ENCODE measurements around the gene SLC29A3.

GRCh38 chr10:71307469-71308085, 11.5 kb upstream of the SLC29A3 start:
- TF ChIP-seq, protein P1, sequence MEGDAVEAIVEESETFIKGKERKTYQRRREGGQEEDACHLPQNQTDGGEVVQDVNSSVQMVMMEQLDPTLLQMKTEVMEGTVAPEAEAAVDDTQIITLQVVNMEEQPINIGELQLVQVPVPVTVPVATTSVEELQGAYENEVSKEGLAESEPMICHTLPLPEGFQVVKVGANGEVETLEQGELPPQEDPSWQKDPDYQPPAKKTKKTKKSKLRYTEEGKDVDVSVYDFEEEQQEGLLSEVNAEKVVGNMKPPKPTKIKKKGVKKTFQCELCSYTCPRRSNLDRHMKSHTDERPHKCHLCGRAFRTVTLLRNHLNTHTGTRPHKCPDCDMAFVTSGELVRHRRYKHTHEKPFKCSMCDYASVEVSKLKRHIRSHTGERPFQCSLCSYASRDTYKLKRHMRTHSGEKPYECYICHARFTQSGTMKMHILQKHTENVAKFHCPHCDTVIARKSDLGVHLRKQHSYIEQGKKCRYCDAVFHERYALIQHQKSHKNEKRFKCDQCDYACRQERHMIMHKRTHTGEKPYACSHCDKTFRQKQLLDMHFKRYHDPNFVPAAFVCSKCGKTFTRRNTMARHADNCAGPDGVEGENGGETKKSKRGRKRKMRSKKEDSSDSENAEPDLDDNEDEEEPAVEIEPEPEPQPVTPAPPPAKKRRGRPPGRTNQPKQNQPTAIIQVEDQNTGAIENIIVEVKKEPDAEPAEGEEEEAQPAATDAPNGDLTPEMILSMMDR (conservative IDR thresholded peaks at IDR 0.05; ENCODE audit: low read depth, low read length) = no peak
- no peak for TF ChIP-seq EZH2phosphoT487 (IDR thresholded peaks at IDR 0.05; ENCODE audit: borderline replicate concordance, low read length)
- TF ChIP-seq EZH2 (IDR thresholded peaks at IDR 0.05; ENCODE audit: low read length, unreplicated experiment) = no peak
